ENCODE results near the gene RAB35.
A peak's percentile ranks its signal among the peaks of the same experiment; 100 is the strongest.

RAB35 gene

GRCh38 chr12:120102189-120103043, 14.1 kb downstream of the RAB35 start:
- no peak for DNase-seq

- DNase-seq: no peak
Observed at GRCh38 chr12:120101617-120102016, 14.9 kb downstream of the RAB35 start.

- DNase-seq: no peak
Observed at GRCh38 chr12:120101182-120101581, 15.4 kb downstream of the RAB35 start.

GRCh38 chr12:120100630-120101029, 15.9 kb downstream of the RAB35 start:
- no peak for DNase-seq

GRCh38 chr12:120099738-120100137, 16.8 kb downstream of the RAB35 start:
- no peak for DNase-seq

GRCh38 chr12:120098756-120099470, 17.6 kb downstream of the RAB35 start:
- DNase-seq: no peak

GRCh38 chr12:120096671-120097202, 19.8 kb downstream of the RAB35 start:
- no peak for DNase-seq

GRCh38 chr12:120095736-120096135, 20.8 kb downstream of the RAB35 start:
- no peak for DNase-seq

- DNase-seq: no peak
Observed at GRCh38 chr12:120095331-120095730, 21.2 kb downstream of the RAB35 start.

GRCh38 chr12:120094485-120094884, 22.1 kb downstream of the RAB35 start:
- DNase-seq: no peak

GRCh38 chr12:120093592-120094355, 22.8 kb downstream of the RAB35 start:
- DNase-seq: no peak

GRCh38 chr12:120093336-120093591, 23.3 kb downstream of the RAB35 start:
- DNase-seq: no peak

GRCh38 chr12:120092551-120093335, 23.8 kb downstream of the RAB35 start:
- no peak for DNase-seq

- DNase-seq: no peak
Observed at GRCh38 chr12:120091371-120092090, 25.0 kb downstream of the RAB35 start.

- DNase-seq: no peak
Observed at GRCh38 chr12:120090626-120091295, 25.8 kb downstream of the RAB35 start.

GRCh38 chr12:120090206-120090605, 26.3 kb downstream of the RAB35 start:
- no peak for DNase-seq

GRCh38 chr12:120089796-120090195, 26.8 kb downstream of the RAB35 start:
- DNase-seq: no peak

- no peak for DNase-seq
Observed at GRCh38 chr12:120089105-120089504, 27.4 kb downstream of the RAB35 start.

GRCh38 chr12:120086801-120087621, 29.5 kb downstream of the RAB35 start:
- DNase-seq: peak; percentile 98

GRCh38 chr12:120085920-120086645, 30.5 kb downstream of the RAB35 start:
- DNase-seq: no peak

Measured in fibroblast of upper back skin (primary cell).